RWPE2 (cell line): Measurements from ENCODE around the gene CFAP97.
A peak's percentile ranks its signal among the peaks of the same experiment; 100 is the strongest.

Experiments
- ATAC-seq: fragments of 200-7000 bp; cut with Tn5 transposase; 3 replicates; pipeline ENCODE4 v1.9.1; 2021; ENCODE audit warnings: low read depth
- DNase-seq: peaks from one replicate; pipeline ENCODE4 v3.0.0-alpha.2; 2020; ENCODE audit warnings: low spot score
- H3K27ac ChIP-seq: fragments of 450-650 bp; 2 replicates; pipeline ENCODE4 v1.5.1; 2017; ENCODE audit warnings: mild to moderate bottlenecking; ENCODE audit not compliant: poor library complexity, severe bottlenecking
- H3K27me3 ChIP-seq: fragments of 250-450 bp; sonication (Bioruptor Pico); 2 replicates; pipeline ENCODE4 v1.5.1; 2021; ENCODE audit warnings: mild to moderate bottlenecking, moderate library complexity; ENCODE audit not compliant: insufficient read depth, poor library complexity, severe bottlenecking
- H3K36me3 ChIP-seq: fragments of 250-450 bp; sonication (Bioruptor Pico); 2 replicates; pipeline ENCODE4 v1.5.1; 2020; ENCODE audit warnings: low read depth, mild to moderate bottlenecking, moderate library complexity
- H3K4me1 ChIP-seq: fragments of 250-450 bp; sonication (Bioruptor Pico); 2 replicates; pipeline ENCODE4 v1.5.1; 2021; ENCODE audit warnings: mild to moderate bottlenecking, moderate library complexity; ENCODE audit not compliant: insufficient read depth, poor library complexity, severe bottlenecking
- H3K4me3 ChIP-seq: fragments of 250-450 bp; sonication (Bioruptor Pico); 2 replicates; pipeline ENCODE4 v1.5.1; 2021; ENCODE audit warnings: mild to moderate bottlenecking, moderate library complexity; ENCODE audit not compliant: severe bottlenecking
- H3K9me3 ChIP-seq: fragments of 250-450 bp; sonication (Bioruptor Pico); 2 replicates; pipeline ENCODE4 v1.5.1; 2021; ENCODE audit warnings: mild to moderate bottlenecking, moderate library complexity; ENCODE audit not compliant: severe bottlenecking
- CTCF ChIP-seq: fragments of 450-650 bp; IDR thresholded peaks from one replicate; pipeline ENCODE4 v1.5.1; 2017; ENCODE audit warnings: mild to moderate bottlenecking, moderate library complexity; ENCODE audit not compliant: poor library complexity, severe bottlenecking

Gene CFAP97

DNA sequence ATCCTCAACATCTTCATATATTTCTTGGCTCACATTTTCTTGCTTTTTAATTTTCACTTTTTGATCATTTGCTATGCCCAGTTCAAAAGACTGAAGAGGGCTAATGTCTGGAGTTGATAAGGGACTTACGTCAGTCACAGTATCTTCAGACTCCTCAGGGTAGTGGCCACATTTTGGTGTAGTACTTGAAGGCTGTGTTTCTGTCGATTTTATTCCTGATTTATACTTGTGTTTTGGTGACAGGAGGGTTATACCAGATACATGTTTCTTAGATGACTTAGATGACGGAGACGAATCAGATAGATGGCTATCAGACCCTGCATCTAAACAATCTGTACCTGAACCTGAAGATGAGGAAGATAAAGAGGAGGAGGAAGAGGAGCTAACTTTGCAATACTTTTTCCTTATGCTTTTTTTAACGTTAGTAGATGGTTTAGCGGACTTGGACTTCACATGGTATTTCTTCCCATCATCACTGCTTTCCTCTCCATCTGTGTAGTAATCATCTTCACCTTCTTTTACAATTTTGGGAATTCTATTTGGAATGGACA lies 13.4 kb downstream of the CFAP97 start:
- no peaks in the 10 kb centered on the region for H3K4me1 ChIP-seq
- H3K27ac ChIP-seq = no peak overlapping the region
- no peaks in the 10 kb centered on the region for H3K9me3 ChIP-seq
- H3K36me3 ChIP-seq = peaks cover 42% of the 10 kb centered on the region
- ATAC-seq (no peak), DNase-seq (no peak)
- no peak for TF ChIP-seq CTCF
- H3K4me3 ChIP-seq = no peak overlapping the region
- no peaks in the 10 kb centered on the region for H3K27me3 ChIP-seq

- H3K4me1 ChIP-seq = no peaks in the 10 kb centered on the region
- no peak for DNase-seq
- H3K27ac ChIP-seq = no peak overlapping the region
- no peak for TF ChIP-seq CTCF
- no peaks in the 10 kb centered on the region for H3K9me3 ChIP-seq
- H3K36me3 ChIP-seq = peaks cover 42% of the 10 kb centered on the region
- ATAC-seq = no peak
- no peaks in the 10 kb centered on the region for H3K27me3 ChIP-seq
- H3K4me3 ChIP-seq = no peak overlapping the region
These were observed 14.0 kb downstream of the CFAP97 start for GRCh38 chr4:185189606-185190305.

- no peaks in the 10 kb centered on the region for H3K9me3 ChIP-seq
- no peaks in the 10 kb centered on the region for H3K4me1 ChIP-seq
- no peak overlapping the region for H3K4me3 ChIP-seq
- H3K27ac ChIP-seq = no peak overlapping the region
- TF ChIP-seq CTCF = no peak
- ATAC-seq (no peak), DNase-seq (no peak)
- no peaks in the 10 kb centered on the region for H3K27me3 ChIP-seq
- peaks cover 41% of the 10 kb centered on the region for H3K36me3 ChIP-seq
These were observed 17.0 kb downstream of the CFAP97 start for GRCh38 chr4:185186769-185187168.

- H3K4me1 ChIP-seq = no peaks in the 10 kb centered on the region
- H3K9me3 ChIP-seq = no peaks in the 10 kb centered on the region
- ATAC-seq = peak; percentile 38; the same call in 1 of the 3 replicates
- peaks cover 15% of the 10 kb centered on the region for H3K36me3 ChIP-seq
- H3K27me3 ChIP-seq = no peaks in the 10 kb centered on the region
- no peak for DNase-seq
- TF ChIP-seq CTCF = peak; percentile 90
- no peak overlapping the region for H3K27ac ChIP-seq
- H3K4me3 ChIP-seq = no peak overlapping the region
These were observed 20.0 kb downstream of the CFAP97 start for GRCh38 chr4:185183622-185184281.

DNA sequence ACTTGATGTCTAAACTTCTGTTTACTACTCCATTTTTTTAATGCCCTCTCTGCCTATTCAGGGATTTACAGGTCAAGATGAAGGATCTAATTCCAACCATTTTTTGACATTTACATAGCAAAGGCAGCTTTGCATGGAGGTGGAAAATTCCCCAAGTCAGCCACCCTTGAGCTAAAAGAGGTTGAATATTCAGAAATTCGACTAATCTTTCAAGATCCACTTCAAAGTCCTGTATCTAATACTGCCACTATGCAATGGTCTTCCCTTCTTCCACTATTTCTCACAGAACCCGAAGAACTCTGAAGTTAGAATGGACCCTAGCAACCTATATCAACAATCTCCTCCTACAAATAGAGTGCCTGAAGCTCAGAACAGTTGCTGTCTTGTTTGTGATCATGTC lies 21.6 kb downstream of the CFAP97 start:
- H3K4me1 ChIP-seq = no peaks in the 10 kb centered on the region
- no peak for TF ChIP-seq CTCF
- ATAC-seq (no peak), DNase-seq (no peak)
- no peaks in the 10 kb centered on the region for H3K27me3 ChIP-seq
- H3K36me3 ChIP-seq = peaks cover 9% of the 10 kb centered on the region
- H3K27ac ChIP-seq = no peak overlapping the region
- H3K9me3 ChIP-seq = no peaks in the 10 kb centered on the region
- no peak overlapping the region for H3K4me3 ChIP-seq
